ENCODE results near the gene ATG9B. TPM values are rescaled to one million over a fixed set of nuclear protein-coding genes. Genes with fewer than 3 reads are reported as not detected.

The ATG9B gene
- polyA plus RNA-seq, 2 of the 4 experiments (the other 2 are of a cell fraction), result 0.06 to 0.23 TPM

GRCh38 chr7:150992833-150993302 is 31.4 kb downstream of the ATG9B start (continued):
- no peak for TF ChIP-seq JUN (IDR thresholded peaks at IDR 0.05)

- no peaks in the 10 kb centered on the region for H3K4me1 ChIP-seq
- WGBS (ENCODE audit: missing lambda C conversion rate), result 48% methylated on average over 5 of the region's 6 CpGs
- POLR2A ChIA-PET, result interaction anchor here (0.6 kb wide), 1 partner anchor 1520 kb away, joined by 5 read pairs; no protein-coding TSS in a partner anchor
- no peak for ATAC-seq
- no peak overlapping the region for H3K4me2 ChIP-seq
- no peak for TF ChIP-seq CHD4 (IDR thresholded peaks at IDR 0.05; ENCODE audit: borderline replicate concordance)
- no peak for TF ChIP-seq JUN (IDR thresholded peaks at IDR 0.05)
- no peak for TF ChIP-seq RARB (CRISPR knock-in tag; IDR thresholded peaks at IDR 0.05)
- TF ChIP-seq TP53 (CRISPR knock-in tag; IDR thresholded peaks at IDR 0.05), result no peak
- TF ChIP-seq RNF2 (IDR thresholded peaks at IDR 0.05; ENCODE audit: borderline replicate concordance, low read depth), result no peak
- no peak for TF ChIP-seq NPAS2 (CRISPR knock-in tag; IDR thresholded peaks at IDR 0.05; ENCODE audit: borderline replicate concordance)
- no peak for TF ChIP-seq FOSB (CRISPR knock-in tag; IDR thresholded peaks at IDR 0.05)
- no peak for TF ChIP-seq TFCP2L1 (CRISPR knock-in tag; IDR thresholded peaks at IDR 0.05)
- TF ChIP-seq RAD21 (conservative IDR thresholded peaks at IDR 0.05 in 1 of 2, IDR thresholded peaks at IDR 0.05 in 1 of 2), result no peak
- TF ChIP-seq EHMT2 (IDR thresholded peaks at IDR 0.05; ENCODE audit: low read depth), result no peak
- no peak for TF ChIP-seq EP300 (IDR thresholded peaks at IDR 0.05)
- TF ChIP-seq USF2 (IDR thresholded peaks at IDR 0.05), result no peak
- no peak for TF ChIP-seq HES2 (IDR thresholded peaks at IDR 0.05)
- TF ChIP-seq MYC (IDR thresholded peaks at IDR 0.05; ENCODE audit: borderline replicate concordance, low read length), result no peak
- TF ChIP-seq NFE2L2 (conservative IDR thresholded peaks at IDR 0.05; ENCODE audit: low read length), result no peak
- TF ChIP-seq HDAC2 (IDR thresholded peaks at IDR 0.05), result no peak
- no peak for TF ChIP-seq KDM5A (IDR thresholded peaks at IDR 0.05)
- TF ChIP-seq CBX2 (IDR thresholded peaks at IDR 0.05; ENCODE audit: borderline replicate concordance, low read depth), result no peak
- H3K9me3 ChIP-seq, result peaks cover 25% of the 10 kb centered on the region
- DNase-seq (ENCODE audit: low read depth in 1 of 2, low spot score in 1 of 2), result no peak
- CTCF ChIA-PET, result interaction anchor here (1.0 to 5.8 kb wide), 8 partner anchors 9 to 119 kb away, joined by 3 to 39 read pairs (median 8); no protein-coding TSS in a partner anchor
- no peak for FAIRE-seq
- H3K4me3 ChIP-seq, result no peak overlapping the region
- H3K27ac ChIP-seq, result no peak overlapping the region
Measured at GRCh38 chr7:150992051-150992640, 32.1 kb downstream of the ATG9B start.

- H3K4me3 ChIP-seq, result no peak within 1 kb of the TSS
- FAIRE-seq, result no peak
- ChIA-PET CTCF (interaction anchor here (1.2 to 5.8 kb wide), 6 partner anchors 10 to 121 kb away, joined by 3 to 39 read pairs (median 8); no protein-coding TSS in a partner anchor), POLR2A (no interaction called here)
- ATAC-seq, result no peak
- TF ChIP-seq FOSL2 (IDR thresholded peaks at IDR 0.05) (no peak), FOSL2 (CRISPR knock-in tag; IDR thresholded peaks at IDR 0.05) (peak; percentile 37; the same call in 1 of the 2 replicates), PHF8 (IDR thresholded peaks at IDR 0.05; ENCODE audit: borderline replicate concordance, low read depth) (no peak)
- no peak within 1 kb of the TSS for H3K4me2 ChIP-seq
- 36% methylated on average over 12 of the region's 12 CpGs for WGBS (ENCODE audit: missing lambda C conversion rate)
- H3K27ac ChIP-seq, result no peak within 1 kb of the TSS
- H3K4me1 ChIP-seq, result no peaks in the 10 kb centered on the region
- DNase-seq (ENCODE audit: low read depth in 1 of 2, low spot score in 1 of 2), result no peak
- H3K9me3 ChIP-seq, result peaks cover 25% of the 10 kb centered on the region
Measured at GRCh38 chr7:150990416-150991186, 33.7 kb downstream of the ATG9B start, which contains the start of gene NOS3. NOS3 (plus strand) TSS chr7:150991017; CDS start chr7:150993804, 2,787 bp downstream.

All from A549 (cell line).